Stimulated activated CD4-positive, alpha-beta T cell treated with anti-CD3 and anti-CD28 coated beads, Interleukin-12 subunit alpha, Interleukin-12 subunit beta, amount 100 ng/mL, for 48 hours (primary cell): Measurements from ENCODE around the gene RND1.

Experiments
- DNase-seq, 3 donors: peaks; one replicate each; pipeline ENCODE4 v3.0.0-alpha.2; 2020; ENCODE audit warnings: low read depth in 2 of 3, low spot score in 1 of 3

Gene RND1

DNA sequence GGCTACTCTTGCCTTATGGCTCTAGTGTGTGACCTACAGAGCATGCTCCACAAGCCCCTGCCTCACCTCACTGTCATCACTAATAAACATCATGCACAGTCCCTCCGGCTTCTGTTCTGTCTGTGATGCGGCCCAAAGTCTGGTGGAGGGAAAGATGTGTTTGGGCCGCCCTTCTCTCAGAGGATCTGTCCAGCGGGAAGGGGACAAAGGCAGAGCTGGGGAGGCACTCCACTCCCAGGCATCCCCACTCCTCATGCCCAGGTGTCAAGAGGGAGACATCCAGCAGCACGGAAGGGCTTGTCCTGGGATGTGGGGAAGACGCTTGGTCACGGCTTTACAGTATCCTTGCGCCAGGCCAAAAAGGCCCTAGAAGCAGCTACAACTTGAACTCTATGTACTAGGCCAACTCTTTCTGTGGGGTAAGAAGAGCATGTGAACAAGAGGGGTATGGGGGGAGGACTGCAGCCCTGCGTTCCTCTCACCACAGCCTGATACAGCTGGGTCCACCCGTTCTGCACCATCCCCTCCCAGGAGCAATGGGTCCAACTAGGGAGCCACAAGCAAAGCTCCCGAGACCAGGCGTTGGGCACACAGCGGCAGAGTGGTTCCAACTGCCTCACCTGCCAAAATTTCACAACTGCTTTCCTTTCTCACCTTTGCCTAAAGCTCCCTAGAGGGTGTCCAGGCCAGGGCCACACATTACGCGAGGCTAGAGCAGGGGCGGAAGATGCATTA lies 36.7 kb downstream of the RND1 start:
- no peak for DNase-seq

DNA sequence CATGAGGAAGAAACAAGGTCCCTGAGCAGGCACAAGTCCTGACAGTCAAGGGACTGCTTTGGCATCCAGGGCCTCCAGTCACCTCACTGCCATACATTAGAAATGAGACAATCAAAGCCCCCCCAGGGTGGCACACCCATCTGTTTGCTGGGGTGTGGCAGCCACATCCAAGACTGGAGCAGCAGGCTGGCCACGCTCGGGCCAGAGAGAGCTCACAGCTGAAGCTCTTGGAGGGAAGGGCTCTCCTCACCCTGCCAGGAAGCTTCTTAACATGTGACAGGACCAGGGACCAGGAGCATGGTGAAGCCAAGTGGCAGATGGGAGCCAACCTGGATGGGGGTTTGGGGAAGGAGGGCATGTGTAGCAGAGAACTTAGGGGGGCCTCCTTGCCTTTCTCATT lies 37.4 kb downstream of the RND1 start:
- no peak for DNase-seq

DNA sequence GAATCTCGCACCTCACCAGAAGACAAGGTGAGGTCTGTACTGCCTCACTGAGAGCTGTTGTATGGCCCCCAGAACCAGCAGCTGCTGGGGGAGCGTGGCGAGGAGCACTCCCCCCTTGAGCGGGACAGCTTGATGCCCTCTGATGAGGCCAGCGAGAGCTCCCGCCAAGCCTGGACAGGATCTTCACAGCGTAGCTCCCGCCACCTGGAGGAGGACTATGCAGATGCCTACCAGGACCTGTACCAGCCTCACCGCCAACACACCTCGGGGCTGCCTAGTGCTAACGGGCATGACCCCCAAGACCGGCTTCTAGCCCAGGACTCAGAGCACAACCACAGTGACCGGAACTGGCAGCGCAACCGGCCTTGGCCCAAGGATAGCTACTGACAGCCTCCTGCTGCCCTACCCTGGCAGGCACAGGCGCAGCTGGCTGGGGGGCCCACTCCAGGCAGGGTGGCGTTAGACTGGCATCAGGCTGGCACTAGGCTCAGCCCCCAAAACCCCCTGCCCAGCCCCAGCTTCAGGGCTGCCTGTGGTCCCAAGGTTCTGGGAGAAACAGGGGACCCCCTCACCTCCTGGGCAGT lies 38.1 kb downstream of the RND1 start:
- DNase-seq: no peak

DNA sequence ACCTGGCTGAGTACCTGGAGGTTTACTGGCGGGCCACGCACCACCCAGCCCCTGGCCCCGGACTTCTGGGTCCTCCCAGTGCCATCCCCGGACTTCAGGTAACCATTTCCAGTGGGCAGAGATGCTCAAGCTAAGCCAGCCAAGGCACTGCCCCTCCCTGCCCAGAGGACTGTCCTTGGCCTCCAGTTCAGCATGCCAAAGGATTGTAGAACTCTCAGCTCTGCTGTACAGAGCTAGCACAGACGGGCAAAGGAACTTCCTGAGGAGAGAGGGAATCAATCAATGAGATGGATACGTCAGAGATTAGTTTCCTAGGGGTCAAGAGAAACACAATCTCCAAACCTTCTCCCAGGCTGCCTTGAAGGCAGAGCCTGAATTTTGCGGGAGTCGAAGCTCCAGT lies 38.6 kb downstream of the RND1 start:
- DNase-seq: no peak

DNA sequence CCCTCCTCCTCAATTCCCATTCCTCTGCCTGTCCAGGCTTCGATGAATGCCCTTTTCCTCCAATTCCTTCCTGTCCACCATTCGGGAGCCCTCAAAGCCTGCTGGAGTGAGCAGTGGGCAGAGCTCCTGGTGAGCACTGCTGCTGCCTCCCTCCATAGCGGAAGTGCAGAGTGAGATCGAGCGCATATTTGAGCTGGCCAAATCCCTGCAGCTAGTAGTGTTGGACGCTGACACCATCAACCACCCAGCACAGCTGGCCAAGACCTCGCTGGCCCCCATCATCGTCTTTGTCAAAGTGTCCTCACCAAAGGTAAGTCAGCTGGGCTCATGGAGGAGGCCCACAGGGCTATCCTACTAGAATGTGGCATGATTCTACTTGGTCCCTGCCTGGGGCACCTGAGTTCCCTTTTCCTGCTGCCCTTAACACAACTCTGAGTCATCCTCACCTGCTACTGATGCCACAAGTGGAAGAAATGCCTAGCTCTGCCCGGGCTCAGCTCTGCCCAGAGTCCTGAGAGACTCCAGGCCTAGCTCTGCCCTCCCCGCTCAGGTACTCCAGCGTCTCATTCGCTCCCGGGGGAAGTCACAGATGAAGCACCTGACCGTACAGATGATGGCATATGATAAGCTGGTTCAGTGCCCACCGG lies 39.3 kb downstream of the RND1 start:
- no peak for DNase-seq

DNA sequence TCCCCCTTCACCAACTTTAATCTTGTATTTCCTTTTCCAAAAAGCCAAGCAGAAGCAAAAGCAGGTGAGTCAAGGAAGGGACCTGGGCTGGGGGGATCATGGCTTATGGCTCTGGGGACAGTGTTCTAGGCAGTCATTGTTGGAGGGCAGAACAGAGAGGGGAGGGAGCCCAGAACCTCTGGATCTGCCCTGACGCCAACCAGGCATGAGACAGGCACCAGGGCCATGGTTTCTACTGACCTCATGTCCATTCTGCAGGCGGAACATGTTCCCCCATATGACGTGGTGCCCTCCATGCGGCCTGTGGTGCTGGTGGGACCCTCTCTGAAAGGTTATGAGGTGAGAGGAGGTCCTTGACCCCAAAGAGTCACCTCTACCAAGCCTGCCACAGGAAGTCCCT lies 40.8 kb downstream of the RND1 start:
- no peak for DNase-seq

DNA sequence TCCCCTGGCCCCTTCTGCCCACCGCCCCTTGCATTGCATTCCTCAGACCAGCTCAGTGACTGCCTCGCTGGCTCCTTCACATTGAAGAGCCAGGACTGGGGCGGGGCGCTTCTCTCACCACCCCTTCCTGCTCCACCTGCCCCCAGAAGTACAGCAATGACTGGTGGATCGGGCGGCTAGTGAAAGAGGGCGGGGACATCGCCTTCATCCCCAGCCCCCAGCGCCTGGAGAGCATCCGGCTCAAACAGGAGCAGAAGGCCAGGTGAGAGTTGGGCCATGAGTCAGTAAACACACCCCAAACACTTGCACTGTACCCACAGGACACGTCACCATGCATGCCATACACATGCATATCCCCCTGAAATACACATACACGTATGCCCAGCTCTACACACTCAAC lies 41.6 kb downstream of the RND1 start:
- no peak for DNase-seq

DNA sequence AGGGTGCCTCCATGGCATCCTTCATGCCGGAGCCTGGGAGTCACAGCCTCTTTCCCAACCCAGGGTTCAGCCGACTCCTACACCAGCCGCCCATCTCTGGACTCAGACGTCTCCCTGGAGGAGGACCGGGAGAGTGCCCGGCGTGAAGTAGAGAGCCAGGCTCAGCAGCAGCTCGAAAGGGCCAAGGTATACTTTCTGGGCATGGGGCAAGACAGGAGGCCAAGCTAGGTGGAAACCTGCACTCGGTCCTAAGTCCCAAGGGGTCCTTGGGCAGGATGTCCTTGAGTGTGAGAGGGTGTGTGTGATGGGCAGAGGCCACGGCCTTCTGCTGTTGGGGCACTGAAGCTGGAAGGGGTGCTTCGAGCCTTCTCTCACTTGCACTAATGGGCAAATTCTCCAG lies 42.4 kb downstream of the RND1 start:
- DNase-seq: no peak

DNA sequence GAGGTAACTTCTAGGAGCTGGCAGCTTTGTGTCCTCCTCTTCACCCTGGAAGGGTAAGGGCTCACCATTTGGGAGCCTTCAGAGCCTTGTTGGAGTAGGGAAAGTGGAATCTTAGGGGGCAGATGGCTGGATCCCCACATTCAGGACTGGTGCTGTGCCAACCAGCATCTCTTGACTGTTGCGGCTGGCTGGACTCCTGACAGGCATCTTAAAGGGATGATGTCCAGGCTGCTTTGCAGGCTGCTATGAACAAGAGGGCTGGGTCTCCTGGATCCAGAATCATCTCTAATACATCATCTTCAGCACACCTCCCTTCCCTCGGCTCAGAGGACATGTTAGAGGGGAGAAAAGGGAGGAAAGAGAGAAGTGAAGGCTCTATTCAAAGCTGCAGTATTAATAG lies 43.0 kb downstream of the RND1 start:
- no peak for DNase-seq

DNA sequence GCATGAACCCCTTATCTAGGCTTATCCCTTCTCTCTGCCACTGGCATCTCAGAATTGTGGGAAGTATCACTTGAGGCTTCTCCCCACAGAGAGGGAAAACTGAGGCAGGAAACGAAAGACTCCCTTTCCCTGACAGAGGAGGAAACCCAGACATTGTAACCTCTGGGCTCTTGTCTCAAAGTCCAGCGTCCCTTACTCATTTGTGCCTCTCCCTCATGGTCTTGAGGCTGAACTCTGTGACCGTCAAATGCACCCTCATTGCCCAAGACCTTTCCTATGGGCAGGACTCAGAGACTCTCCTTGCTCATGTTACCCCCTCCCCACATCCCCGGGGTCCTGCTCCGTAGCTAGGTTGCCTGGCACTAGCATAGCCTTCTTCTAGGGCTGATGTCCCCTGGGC lies 43.5 kb downstream of the RND1 start:
- no peak for DNase-seq

DNA sequence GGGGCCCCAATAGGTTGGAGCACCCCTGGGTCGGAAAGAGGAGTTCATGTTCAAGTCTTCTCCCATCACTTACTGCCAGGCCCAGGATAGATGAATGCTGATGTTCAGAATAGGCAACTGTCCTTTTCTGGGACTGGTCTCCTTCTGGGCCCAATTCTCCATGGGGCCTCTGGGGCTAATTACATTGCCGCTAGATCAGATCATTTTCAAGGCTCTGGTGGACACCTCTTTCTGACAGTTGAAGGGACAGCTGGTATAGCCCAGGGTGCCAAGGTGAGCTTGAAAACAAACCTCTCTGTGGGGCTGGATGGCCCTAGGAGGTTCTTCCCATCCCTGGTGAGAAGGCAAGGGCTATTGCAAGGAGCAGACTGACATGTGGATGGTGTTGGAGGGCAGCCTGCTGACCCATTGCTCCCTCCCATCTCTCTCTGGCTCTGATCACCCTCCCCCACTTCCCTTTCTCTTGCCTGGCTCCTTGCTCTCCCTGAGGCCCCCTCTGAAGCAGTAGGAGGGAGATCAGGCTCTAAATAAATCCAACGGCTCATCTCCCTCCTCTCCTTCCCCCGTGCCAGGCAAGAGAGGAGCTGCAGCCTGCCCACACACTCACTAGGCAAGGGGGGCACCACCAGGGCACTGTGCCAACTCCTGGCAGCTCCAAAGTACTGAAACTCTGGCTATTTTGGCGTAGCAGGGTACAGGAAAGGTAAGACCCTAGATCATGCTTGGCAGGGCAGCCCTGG lies 45.5 kb downstream of the RND1 start:
- DNase-seq: no peak

DNA sequence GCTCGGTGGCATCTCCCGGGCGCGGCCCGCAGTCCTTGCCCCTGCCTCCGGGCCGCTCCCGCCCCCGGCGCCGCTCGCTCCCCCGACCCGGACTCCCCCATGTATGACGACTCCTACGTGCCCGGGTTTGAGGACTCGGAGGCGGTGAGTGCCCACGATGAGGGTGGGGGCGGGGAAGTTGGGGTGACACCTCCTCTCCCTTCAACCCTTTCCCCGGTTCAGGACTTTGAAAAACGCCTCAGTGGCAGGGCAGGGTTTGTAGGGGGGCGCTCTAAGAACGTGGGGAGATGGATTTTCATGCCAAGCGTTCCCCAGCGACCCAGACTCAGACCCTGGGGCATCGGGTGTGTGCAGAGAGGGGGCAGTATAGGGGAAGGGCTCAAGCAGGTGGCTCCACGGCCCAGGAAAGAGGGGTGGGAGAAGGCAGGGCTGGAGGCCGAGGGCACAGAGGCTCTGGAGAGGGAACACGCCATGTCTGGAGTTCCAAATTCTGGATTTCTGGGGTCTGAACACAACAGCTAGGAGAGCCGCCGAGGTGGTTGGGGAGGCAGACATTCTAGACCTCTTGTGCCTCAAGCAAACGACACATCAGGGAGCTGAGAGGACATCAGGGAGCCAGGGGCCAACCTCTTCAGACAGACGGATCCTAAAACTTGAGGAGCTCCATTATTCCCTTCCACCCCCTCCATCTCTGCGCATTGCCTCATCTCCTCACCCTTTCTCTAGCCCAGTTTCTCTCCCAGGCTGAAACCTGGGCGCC lies 46.7 kb downstream of the RND1 start:
- peak in 1 of 3 donors; percentile 23 for DNase-seq

DNA sequence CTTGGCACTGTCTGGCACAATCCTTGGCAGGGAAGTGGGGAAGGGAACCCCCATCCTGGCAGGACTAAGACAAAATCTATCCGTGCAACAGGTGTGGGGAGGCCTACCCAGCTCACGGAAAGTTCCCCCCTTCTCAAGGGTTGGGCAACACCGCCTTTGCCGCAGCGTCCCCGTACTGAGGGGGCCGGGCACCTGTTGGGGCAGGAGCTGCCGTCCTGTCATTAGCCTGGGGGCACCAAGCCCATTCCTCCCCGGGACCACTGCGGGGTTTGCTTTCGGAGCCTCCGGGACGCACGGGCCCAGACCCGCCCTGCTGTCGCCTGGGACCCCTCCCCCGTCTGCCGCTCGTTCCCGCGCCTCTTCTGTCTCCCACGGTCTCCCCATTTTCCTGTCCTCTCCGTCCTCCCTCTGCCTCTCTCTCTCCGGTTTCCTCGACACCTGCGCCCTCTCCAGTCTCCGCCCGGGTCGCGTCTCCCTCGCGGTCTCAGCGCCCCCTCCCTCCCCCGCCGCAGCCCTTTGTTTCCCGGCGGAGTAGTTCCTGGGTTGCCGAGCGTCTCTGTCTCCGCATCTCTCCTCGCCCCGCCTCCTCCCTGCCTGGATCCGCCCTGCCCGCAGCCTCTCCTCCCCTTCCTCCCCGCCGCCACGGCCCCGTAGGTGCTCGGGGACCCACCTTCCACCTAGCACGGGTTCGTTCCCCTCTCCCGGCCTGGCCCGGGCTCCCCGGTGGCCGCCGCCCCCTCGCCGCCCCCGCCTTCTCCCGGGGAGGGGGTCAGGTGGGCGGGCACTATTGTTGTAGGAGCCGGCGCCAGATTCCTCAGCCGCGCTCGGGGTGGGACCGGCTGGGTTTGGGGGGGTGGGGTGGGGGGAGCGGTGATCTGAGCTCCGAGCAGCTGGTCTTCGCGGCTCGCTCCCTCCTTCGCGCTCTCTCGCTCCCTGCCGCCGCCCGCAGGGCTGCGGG lies 47.5 kb downstream of the RND1 start, which contains the start of gene CACNB3:
Gene CACNB3 (plus strand): TSS at position 624 of the 958 bp plus-strand sequence. CDS start 434 bp downstream, outside the sequence.
- DNase-seq: peak; percentile 45 to 71 (median 68)

DNA sequence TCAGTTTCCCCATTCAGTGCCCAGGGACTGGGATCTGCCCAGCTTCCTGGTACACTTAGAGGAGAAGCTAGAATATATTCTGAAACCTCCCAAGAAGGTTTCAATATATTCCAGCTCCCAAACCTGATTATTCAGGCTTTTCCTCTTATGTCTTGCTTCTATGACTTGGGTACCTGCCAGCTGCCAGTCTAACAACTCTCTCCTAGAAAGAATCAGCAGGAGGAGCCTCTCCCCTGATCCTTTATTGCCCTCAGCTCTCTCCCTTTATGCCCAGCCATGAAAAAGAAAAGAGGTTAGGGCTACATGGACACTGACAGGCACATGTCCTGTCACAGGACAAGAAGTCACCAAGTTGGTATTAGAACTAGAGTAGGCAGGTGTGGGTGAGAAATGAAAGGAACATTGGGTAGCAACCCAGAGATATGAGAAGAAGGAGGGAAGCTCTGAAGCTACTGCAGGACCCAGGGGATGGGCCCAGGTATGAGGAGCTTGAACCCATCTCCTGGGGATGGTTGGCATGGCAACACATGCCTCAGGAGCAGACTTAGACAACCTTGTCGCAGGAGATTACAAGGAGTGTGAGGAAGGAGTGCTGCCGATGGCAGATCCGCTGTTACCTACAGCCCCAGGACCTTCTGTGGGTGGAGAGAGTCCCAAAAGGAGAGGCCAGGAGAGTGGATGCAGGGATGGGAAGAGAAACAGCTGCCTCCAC lies 49.4 kb downstream of the RND1 start:
- no peak for DNase-seq

DNA sequence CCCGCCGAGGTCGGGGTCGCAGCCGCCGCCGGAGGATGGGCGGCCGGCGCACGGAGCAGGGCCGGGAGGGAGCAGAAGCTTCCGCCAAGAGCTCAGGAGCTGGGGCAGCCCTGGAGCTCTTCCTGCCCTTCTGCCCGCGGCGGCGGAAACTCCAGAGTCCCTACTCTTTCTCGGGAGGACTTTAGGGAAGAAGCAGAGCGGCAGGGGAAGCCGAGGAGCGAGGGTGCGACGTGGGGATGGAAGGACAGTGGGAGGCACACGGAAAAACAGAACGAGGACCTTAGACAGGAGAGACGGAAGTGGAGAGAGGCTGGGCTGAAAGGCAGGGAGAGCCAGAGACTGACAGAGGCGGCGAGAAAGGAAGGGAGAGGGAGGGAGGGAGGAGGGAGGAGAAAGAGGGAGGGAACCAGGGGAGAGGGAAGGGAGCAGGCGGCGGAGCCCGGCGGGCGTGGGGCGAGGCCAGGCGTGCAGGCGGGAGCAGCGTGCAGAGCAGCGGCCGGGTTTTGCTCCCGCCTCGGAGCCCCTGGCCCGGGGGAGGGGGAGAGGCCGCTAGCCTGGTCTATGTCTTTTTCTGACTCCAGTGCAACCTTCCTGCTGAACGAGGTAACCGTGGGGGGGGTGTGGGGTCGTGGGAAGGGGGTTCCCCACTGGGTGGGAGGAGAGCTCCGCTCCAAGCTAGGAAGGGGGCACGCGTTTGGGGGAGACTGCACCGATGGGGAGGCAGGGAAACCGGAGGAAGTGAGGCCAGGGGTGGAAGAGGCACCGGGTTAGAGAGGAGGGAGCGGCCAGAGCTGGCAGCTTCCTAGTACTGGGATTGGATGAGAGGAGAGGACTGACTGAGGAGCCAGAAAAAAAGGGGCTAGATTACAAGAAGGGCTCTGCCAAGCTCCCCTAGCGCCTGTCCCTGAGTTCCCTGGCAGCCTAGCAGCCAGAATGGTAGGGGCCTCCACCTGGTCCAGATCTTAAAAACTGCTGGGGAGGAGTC lies 50.3 kb downstream of the RND1 start:
- DNase-seq: peak in 2 of 3 donors; percentile 27 to 48

DNA sequence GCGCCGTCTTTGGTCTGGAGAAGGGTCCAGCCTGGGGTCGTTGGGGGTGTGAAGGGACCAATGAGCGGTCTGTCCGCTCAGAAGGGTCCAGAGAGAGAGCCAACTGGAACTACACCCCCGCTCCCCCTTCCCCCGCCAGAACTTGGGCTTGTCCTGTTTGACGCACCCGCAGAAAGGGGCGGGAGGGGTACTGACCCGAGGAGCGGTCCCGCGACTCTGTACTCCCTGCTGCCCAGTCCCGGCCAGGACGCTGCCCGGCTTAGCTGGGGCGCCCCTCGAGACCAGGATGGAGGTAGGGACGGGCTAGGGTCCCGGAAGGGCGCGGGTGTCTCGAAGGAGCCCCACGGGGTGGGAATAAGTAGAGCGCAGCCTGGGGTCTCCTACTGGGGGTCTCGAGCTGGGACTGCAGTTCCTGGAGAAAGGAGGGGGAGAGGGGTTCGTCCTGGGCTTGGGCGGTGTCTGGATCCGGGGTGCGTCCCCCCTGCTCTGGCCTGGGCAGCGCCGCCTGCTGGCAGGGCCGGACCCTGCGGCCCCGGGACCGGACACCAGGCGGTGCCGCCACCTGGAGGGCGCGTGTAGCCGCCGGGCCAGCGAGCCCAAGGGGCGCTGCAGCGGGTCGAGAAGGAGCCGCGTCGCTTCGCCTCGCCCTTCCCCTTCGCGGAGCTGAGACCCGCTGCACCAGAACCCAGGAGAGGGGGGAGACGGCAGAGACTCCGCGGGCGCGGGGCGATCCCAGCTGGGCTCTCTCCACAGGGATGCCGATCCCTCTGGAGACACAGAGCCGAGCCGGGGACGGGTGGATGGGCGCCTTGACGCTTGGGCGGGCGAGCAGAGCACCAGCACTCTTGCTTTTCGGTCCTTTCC lies 51.2 kb downstream of the RND1 start:
- DNase-seq: peak; percentile 63 to 81 (median 76)
